Measurements from ENCODE around the gene PAK4.
"Not testable (repeated sequence)": the region's sequence is repeated elsewhere in the genome, so short reads cannot be mapped to it uniquely, and the experiment has no call there.

The PAK4 gene

DNA sequence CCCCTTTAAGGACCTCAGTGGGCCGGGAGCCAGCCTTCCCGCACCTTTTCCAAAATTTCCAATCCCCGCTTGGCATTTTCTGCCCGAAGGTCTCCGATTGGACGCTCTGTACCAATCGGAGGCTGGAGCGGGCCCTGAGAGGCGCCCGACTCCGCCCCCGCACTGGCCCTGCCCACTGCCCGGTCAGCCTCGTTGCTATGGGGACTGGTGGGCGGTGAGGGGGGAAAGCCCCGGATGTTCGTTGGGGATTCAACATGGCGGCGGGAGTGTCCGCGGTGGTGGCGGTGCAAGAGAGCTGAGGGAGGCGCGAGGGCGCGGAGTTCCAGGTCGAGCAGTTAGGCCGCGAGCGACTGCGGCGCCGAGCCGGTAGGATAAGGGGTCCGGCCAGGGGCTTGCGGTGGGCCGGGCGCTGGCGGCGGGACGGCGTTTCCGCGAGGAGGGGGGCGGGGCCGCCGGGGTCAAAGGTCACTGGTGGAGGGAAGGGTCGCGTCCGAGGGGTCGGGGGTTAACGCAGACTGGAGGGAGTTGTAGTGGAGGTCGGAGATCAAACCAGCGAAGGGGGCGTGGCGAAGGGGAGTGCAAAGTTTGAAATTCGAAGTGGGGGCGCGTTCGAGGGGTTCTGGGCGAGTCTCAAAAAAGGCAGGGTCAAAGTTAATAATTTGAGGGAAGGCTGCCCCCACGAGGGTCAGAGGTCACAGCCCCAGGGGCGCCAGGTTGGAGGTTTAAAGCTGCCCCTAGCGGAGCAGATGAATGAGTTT lies at the start of gene PAK4:
Gene PAK4, plus strand, starts transcription at position 233 of the 758 bp plus-strand sequence. CDS start 43,768 bp downstream, outside the sequence.
- peak; percentile 94 for DNase-seq

DNA sequence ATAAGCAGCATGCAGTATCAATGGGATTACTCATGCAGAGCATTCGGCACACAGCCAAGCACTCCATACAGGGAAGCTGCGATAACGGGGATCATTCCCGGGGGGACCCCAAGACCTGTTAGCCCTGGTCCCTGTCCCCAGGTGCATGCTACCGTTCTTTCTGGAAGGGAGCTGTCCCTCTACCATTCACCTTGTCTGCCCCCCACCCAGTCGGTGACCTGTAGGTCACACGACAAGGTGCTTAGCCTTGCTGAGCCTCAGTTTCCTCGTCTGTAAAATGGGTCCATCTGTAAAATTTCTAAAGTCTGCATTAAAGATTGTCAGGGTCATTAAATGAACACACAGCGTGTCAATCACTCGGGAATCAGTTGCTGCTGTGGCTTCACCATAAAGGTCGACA lies 48.3 kb upstream of the PAK4 start:
- no peak for DNase-seq

DNA sequence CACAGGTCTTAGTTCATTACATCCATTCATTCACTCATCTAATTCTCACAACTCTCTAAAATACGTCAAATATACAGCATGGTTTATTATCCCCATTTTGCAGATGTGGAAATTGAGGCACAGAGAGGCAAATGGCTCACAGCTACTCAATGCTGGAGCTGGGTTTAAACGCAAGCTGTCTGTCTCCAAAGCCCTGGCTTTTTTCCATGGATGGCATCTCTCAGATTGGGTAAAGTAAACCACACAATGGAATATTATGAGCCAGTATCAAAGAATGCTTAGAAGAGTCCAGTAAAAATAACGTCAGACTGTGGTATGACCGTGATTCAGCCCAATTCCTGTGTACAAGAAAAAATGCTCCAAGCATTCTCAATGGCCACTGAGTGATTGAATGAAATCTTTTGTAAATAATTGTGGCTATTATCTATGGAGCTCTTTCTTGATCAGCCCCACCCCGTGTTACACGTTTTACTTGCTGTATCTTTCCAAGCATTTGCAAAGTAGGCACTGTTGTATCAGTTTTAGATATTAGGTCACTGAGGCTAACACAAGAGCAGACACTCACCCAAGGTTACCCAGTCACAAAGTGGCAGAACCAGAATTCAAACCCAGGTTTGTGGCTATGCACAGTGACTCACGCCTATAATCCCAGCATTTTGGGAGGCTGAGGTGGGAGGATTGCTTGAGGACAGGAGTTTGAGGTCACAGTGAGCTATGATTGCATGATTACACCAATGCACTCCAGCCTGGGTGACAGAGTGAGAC lies 47.0 kb upstream of the PAK4 start:
- DNase-seq = no peak

DNA sequence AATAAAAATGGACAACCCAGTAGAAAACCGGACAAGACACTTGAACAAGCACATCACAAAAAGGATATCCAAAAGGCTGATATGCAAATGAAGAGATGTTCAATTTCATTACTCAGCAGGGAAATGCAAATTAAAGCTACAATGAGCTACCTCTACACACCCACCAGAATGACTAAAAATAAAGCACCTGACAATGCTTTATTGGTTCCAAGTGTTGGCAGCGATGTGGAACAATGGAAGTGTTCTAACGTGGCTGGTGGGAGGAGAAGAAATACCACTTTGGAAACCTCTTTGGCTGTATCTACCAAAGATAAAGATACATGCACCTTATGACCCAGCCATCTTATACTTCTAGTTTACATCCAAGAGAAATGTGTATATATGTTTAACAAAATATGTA lies 45.2 kb upstream of the PAK4 start:
- DNase-seq = no peak

DNA sequence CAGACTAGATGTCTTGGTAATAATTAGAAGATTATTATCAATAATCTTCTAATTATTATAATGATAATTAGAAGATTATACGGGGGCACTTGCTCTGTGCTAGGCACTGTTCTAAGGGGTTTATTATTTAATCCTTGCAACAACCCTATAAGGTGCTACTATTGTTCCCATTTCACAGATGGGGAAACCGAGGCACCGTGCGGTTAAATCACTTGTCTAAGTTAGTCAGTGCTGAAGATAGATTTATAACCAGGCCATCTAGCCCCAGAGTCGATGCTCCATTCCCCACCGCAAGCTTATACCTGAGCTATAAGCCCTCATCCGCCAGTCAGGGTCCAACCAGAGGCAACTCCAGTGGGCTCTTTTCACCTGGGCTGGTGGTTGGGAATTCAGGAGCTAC lies 43.4 kb upstream of the PAK4 start:
- DNase-seq = no peak

DNA sequence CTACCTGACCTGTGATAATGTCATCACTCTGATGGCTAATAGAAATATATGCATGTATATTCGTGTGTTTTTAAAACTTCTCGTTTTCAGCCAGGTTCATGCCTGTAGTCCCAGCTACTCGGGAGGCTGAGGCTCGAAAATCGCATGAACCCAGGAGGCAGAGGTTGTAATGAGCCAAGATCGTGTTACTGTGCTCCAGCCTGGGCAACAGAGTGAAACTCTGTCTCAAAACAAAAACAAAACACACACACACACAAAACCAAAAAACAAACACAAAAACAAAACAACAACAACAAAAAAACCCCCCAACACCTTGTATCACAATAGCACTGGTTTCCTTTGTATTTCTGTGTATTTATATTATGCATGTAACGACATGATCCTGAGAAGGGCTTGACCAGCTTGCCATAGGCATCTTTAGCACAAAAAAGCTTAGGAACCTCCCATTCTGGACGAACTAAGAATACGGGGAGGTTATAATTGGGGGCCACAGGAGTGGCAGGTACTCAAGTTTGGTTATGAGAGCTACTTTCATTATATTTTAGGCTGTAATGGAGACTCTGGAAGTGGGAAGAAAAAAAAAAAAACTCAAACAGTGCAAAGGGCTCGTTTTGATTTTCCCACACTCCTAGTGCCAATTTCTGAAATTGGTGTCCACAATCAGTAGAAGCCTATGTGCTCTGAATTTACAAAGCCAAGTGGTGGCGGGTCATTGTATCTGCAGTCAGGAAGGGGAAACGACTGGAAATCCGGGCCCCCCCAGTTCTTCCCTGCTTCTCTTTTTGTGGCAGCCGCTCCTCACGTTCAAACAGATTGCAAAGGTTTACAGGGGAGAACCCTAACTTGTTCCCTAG lies 42.6 kb upstream of the PAK4 start:
- DNase-seq = no peak

DNA sequence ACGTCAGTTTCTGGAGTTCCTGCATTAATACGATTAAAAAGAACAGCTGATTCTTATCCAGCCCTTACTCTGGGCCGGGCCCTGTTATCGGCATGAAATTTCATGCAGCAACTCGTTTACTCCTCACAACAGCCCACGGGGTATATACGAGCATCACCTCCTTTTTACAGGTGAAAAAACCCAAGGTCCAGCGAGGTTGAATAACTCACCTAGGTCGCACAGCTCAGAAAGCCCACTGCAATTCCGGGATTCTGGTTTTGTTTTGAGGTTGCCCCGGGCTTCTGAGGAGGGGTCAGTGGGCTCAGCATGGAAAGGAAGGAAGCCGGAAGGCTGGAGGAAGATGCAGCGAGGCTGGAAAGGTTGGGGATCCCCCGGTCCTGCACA lies 42.0 kb upstream of the PAK4 start:
- DNase-seq = no peak

DNA sequence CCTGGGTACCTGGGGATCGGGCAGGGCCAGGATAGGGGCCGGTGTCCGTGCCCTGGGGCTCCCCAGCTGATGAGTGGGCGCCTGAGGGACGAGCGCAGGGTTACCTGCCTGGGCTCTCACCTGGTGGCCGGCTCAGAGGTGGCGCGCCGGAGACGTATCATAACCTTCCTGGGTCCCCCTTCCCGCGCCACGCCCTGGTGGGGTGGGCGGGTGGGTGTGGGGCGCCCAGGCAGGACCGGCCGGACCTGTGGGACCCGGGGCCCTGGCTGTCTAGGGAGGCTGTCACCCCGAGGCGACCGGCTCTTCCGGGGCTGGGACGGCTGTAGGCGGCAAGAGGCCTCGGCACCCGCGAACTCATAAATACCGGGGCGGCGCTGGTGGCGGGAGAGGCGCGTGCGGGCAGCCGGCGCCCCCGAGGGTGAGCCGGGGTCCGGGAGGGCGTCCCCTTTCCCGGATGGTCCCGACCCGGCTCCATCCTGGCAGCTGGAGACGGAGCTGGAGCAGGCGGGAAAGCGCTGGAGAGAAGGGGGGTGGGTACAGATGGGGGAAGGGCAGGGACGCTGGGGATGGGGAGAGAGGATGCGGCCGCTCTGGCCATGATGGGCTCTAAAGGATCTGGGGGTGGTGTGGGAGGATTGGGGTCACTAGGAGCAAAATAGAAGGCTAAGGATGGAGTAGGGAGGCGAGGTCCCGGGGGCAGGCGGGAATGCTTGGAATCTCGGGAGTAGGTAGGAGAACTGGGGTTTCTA lies 41.4 kb upstream of the PAK4 start, which contains the start of gene ACP7:
Gene ACP7, plus strand, starts transcription at position 386 of the 749 bp plus-strand sequence. CDS start 902 bp downstream, outside the sequence.
- DNase-seq = no peak

DNA sequence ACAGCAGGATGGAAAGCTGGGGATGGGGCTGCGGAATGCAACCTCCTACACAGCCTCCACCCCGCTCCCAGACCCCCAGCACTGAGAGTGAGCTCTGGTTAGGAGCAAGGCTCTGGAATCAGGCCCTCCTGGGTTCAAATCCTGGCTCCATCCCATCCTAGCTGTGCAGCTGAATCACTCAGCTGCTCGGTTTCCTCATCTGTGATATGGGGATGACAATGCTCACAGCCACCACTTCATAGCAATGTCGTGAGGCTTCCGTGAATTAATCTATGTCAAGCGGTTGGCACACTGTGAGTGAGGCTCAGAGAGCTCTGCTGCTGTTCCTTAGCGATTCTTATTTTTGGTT lies 40.9 kb upstream of the PAK4 start:
- no peak for DNase-seq

DNA sequence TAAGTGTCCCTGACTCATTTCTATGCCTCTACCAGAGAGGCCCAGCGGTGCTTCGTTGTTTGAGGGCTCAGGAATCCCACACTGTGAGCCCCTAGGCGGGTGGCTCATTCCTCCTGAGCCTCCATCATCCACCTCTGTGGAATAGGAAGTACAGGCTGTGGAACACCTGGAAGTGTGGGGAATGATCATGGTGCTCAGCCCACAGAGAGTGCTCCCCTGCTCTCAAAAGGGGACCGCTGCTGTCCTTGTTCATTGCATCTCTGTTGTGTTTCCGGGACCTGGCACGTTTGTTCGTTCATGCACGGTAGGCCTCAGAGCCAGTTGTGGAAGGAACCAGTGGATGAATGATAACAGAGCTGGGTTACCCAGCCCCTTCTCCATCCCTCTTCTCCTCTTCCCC lies 40.2 kb upstream of the PAK4 start:
- DNase-seq = no peak

DNA sequence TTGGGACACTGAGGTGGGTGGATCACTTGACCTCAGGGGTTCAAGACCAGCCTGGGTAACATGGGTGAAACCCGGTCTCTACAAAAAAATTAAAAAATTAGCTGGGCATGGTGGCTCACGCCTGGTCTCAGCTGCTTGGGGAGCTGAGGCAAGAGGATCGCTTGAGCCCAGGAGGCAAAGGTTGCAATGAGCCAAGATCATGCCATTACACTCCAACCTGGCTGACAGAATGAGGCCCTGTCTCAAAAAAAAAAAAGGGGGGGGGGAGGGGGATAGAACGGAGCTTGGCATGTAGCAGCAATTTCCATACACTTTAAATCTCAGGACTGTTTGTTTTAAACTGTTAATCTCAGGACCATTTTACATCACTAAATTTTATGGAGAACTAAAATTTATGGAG lies 39.2 kb upstream of the PAK4 start:
- no peak for DNase-seq

DNA sequence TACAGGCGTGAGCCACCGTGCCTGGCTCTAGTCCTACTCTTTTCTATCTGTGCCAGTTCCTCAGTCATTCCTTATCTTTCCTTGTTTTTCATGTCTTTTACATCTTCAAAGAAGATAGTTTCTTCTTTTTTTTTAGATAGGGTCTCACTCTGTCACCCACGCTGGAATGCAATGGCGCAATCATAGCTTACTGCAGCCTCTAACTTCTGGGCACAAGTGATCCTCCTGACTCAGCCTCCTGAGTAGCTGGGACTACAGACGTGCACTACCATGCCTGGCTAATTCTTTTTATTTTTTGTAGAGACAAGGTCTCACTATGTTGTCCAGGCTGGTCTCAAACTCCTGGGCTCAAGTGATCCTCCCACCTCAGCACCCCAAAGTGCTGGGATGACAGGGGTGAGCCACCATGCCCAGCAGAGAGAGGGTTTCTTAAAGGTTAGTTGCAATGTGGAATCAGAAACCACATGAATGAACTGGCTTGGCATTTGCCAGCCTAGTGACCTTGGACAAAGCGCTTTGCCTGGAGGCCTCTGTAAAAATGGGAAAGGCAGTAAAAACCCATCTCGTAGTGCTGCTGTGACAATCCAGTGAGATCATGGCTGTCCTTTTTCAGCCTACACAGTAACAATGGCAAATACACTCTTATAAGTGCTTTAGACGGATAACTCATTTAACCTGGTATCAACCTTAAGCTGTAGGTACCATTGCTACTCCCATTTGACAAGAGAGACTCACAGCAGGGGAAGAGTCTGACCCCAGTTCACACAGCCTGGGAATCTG lies 37.5 kb upstream of the PAK4 start:
- no peak for DNase-seq

DNA sequence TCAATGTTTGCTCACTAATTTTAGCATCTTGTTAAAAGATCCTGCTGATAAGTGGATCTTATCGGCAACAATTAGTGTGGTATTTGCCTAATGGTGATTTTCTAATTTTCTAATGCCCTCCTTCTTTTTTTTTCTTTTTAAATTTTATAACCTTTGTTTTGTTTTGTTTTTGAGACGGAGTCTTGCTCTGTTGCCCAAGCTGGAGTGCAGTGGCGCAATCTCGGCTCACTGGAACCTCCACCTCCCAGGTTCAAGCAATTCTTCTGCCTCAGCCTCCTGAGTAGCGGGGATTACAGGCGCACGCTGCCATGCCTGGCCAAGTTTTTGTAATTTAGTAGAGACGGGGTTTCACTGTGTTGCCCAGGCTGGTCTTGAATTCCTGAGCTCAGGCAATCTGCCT lies 35.6 kb upstream of the PAK4 start:
- not testable (repeated sequence) for DNase-seq

DNA sequence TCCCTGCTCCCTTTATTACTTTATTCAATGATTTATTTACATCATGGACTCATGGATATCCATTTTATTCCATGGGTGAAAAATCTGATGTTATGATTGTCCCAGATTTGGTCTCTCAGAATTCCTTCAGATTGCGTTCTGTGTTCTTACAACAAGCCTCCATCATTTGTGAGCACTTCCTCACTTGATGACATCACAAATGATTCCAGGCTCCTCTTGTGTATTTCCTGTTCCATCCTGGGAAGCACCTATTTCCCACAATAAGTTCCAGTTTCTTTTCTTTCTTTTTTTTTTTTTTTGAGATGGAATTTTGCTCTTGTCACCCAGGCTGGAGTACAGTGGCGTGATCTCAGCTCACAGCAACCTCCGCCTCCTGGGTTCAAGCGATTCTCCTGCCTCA lies 34.7 kb upstream of the PAK4 start:
- no peak for DNase-seq

DNA sequence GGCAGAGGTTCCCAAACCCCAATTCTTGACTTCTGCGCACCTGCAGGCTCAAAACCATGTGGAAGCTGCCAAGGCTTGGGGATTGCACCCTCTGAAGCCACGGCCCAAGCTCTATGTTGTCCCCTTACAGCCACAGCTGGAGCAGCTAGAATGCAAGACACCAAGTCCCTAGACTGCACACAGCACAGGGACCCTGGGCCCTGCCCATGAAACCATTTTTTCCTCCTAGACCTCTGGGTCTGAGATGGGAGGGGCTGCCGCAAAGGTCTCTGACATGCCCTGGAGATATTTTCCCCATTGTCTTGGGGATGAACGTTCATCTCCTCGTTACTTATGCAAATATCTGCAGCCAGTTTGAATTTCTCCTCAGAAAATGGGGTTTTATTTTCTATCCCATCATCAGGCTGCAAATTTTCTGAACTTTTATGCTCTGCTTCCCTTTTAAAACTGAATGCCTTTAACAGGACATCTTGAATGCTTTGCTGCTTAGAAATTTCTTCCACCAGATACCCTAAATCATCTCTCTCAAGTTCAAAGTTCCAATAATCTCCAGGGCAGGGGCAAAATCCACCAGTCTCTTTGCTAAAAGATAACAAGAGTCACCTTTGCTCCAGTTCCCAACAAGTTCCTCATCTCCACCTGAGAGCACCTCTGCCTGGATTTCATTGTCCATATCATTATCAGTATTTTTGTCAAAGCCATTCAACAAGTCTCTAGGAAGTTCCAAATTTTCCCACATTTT lies 29.6 kb upstream of the PAK4 start:
- not testable (repeated sequence) for DNase-seq

DNA sequence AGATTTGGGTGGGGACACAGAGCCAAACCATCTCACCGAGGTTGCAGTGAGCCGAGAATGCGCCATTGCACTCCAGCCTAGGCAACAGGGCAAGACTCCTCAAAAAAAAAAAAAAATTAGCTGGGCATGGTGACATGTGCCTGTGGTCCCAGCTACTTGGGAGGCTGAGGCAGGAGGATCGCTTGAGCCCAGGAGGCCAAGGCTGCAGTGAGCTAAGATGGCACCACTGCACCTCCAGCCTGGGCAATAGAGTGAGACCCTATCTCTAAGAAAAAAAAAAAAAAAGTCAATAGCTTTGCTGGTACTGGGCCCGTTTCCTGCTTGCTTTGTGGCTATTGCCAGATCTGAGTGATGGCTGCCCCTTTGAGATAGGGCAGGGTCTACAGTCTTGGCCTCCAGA lies 28.3 kb upstream of the PAK4 start:
- no peak for DNase-seq

DNA sequence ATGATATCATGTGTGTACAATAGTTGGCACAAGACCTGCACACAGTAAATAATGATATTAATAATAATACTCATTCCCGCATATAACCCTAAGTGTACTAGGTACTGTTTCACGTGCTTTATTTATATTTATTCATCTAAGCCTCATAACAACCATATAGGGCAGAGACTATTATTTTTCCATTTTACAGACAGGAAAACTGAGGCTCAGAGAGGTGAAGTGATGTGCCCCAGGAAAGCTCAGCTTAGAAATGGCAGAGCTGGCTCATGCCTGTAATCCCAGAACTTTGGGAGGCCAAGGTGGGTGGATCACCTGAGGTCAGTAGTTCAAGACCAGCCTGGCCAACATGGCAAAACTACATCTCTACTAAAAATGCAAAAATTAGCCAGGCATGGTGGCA lies 27.9 kb upstream of the PAK4 start:
- DNase-seq = no peak

DNA sequence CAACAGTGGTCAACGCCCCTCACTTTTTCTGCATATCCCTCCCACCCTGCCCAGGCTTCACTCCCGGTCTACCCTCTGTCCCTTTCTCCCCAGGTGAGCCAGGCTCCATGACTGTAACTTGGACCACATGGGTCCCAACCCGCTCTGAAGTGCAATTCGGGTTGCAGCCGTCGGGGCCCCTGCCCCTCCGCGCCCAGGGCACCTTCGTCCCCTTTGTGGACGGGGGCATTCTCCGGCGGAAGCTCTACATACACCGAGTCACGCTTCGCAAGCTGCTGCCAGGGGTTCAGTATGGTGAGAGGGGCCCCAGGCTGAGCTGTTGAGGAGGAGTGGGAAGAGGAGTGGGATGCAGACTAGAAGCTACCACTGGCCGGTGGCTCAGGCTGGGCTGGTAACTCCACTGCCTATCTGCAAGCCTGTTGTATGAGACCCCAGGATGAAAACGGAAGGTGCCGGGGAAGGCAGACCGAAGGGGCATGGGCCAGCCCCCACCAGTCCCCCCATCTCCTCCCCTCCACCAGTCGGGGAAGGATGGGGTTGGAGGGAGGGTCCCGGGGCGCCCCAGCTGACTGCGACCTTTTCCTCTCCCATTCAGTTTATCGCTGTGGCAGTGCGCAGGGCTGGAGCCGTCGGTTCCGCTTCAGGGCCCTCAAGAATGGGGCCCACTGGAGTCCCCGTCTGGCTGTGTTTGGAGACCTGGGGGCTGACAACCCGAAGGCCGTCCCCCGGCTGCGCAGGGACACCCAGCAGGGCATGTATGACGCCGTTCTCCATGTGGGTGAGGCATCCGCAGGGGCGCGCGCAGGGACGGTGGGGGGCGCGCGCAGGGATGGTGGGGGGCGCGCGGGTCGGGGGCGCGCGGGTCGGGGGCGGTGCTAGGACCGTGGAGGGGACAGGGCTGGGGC lies 27.0 kb upstream of the PAK4 start:
- DNase-seq = no peak

DNA sequence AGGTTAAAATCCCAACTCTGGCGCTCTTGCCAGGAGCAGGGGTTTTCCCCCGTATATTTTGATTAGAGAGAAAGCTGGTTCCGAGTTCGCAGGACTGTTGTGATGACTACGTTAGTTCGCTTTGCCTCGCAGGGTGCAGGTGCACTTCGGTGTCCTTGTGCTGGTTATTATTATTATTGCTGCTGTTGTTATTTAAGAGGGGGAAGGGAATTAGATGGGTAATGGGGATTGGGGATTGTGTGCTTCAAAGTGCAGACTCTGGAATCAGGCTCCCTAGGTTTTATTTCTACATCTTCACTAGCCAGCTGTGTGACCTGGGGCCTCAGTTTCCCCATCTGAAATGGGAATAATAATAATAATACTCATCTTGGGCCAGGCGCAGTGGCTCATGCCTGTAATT lies 26.2 kb upstream of the PAK4 start:
- no peak for DNase-seq

DNA sequence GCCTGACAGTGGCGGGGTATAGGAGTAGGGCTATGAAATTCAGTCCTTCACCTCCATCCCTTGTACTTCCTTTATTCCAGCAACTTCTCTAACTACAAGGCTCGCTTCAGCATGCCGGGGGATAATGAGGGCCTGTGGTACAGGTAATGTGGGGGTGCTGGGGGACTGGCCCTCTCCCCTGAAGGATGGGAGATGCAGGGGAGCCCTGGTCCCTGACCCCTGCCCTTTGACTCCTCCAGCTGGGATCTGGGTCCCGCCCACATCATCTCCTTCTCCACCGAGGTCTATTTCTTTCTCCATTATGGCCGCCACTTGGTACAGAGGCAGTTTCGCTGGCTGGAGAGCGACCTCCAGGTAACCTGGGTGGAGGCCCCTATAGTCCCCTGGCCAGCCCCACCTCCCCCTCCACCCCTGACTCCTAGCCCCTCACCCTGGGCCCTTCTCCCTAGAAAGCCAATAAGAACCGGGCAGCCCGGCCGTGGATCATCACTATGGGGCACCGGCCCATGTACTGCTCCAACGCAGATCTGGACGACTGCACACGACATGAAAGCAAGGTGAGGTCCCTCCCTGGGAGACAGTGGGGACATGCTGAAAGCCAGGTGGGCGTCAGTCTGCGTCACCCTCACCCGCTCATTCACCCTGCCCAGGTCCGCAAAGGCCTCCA lies 25.0 kb upstream of the PAK4 start:
- DNase-seq = no peak
